Kasumi-1 (cell line): ENCODE measurements around the gene LRRN2.
"Not testable (repeated sequence)": the region's sequence is repeated elsewhere in the genome, so short reads cannot be mapped to it uniquely, and the experiment has no call there.

Source experiments
- DNase-seq, 2 experiments: peaks; one replicate each; lab custom pipeline; 2025; lab: John Stamatoyannopoulos, UW

The LRRN2 gene

GRCh38 chr1:204692325-204692840, 6.8 kb upstream of the LRRN2 start:
- DNase-seq = no peak

- DNase-seq = not testable (repeated sequence)
Observed at GRCh38 chr1:204691328-204691730, 5.8 kb upstream of the LRRN2 start.

- DNase-seq = no peak
Observed at GRCh38 chr1:204688776-204689175, 3.2 kb upstream of the LRRN2 start.

- no peak for DNase-seq
Observed at GRCh38 chr1:204688007-204688406, 2.5 kb upstream of the LRRN2 start.

GRCh38 chr1:204684571-204685235, 835 bp downstream of the LRRN2 start:
- DNase-seq = no peak

- DNase-seq = no peak
Observed at GRCh38 chr1:204684206-204684570, 1.4 kb downstream of the LRRN2 start.

- no peak for DNase-seq
Observed at GRCh38 chr1:204683284-204684205, 2.0 kb downstream of the LRRN2 start.

- no peak for DNase-seq
Observed at GRCh38 chr1:204680461-204680860, 5.1 kb downstream of the LRRN2 start.

GRCh38 chr1:204680051-204680450, 5.5 kb downstream of the LRRN2 start:
- no peak for DNase-seq

- DNase-seq = no peak
Observed at GRCh38 chr1:204678721-204679475, 6.6 kb downstream of the LRRN2 start.

- no peak for DNase-seq
Observed at GRCh38 chr1:204677864-204678263, 7.7 kb downstream of the LRRN2 start.

GRCh38 chr1:204676043-204676442, 9.5 kb downstream of the LRRN2 start:
- no peak for DNase-seq

GRCh38 chr1:204673909-204674649, 11.5 kb downstream of the LRRN2 start:
- DNase-seq = no peak

- no peak for DNase-seq
Observed at GRCh38 chr1:204673209-204673608, 12.3 kb downstream of the LRRN2 start.

- no peak for DNase-seq
Observed at GRCh38 chr1:204672482-204673121, 12.9 kb downstream of the LRRN2 start.

GRCh38 chr1:204672069-204672468, 13.5 kb downstream of the LRRN2 start:
- no peak for DNase-seq

GRCh38 chr1:204670152-204670927, 15.2 kb downstream of the LRRN2 start:
- no peak for DNase-seq

- DNase-seq = no peak
Observed at GRCh38 chr1:204669579-204669978, 16.0 kb downstream of the LRRN2 start.

GRCh38 chr1:204664384-204664651, 21.2 kb downstream of the LRRN2 start:
- no peak for DNase-seq

GRCh38 chr1:204663644-204664383, 21.7 kb downstream of the LRRN2 start:
- DNase-seq = no peak
